D721Med (cell line): ENCODE measurements around the gene ADRA2C.

Experiments used
- DNase-seq: peaks from one replicate; pipeline ENCODE4 v3.0.0; 2011; ENCODE audit warnings: low spot score; ENCODE audit not compliant: insufficient read length
- FAIRE-seq: peaks from 2 replicates; lab custom pipeline; 2011; peaks lifted over from hg19 to GRCh38; lab: Jason Lieb, UNC
- CTCF ChIP-seq: IDR thresholded peaks from 2 replicates; pipeline ENCODE4 v1.5.1; 2012; ENCODE audit warnings: mild to moderate bottlenecking, control low read depth; ENCODE audit not compliant: insufficient read depth; ENCODE audit errors: missing control alignments

Gene ADRA2C

GRCh38 chr4:3760841-3761240 lies 5.3 kb upstream of the ADRA2C start:
- FAIRE-seq = no peak
- TF ChIP-seq CTCF = no peak

GRCh38 chr4:3762264-3762663 lies 3.9 kb upstream of the ADRA2C start:
- FAIRE-seq (no peak), DNase-seq (no peak)
- no peak for TF ChIP-seq CTCF

More at GRCh38 chr4:3760841-3761240, 5.3 kb upstream of the ADRA2C start:
- DNase-seq = no peak

- FAIRE-seq (no peak), DNase-seq (no peak)
- TF ChIP-seq CTCF = no peak
These were observed 3.2 kb upstream of the ADRA2C start for GRCh38 chr4:3762753-3763549.

GRCh38 chr4:3765271-3766035 lies 732 bp upstream of the ADRA2C start:
- peak; percentile 62 for DNase-seq
- no peak for FAIRE-seq
- peak; percentile 20 for TF ChIP-seq CTCF

- DNase-seq = peak; percentile 57
- FAIRE-seq = no peak
- peak; percentile 37 for TF ChIP-seq CTCF
These were observed 792 bp downstream of the ADRA2C start for GRCh38 chr4:3766785-3767569.

GRCh38 chr4:3767570-3768288 lies 1.5 kb downstream of the ADRA2C start:
- TF ChIP-seq CTCF = peak; percentile 29
- DNase-seq (no peak), FAIRE-seq (no peak)
